Nephron progenitor cell (in vitro differentiated cells): ENCODE results near the gene GDI2.

Experiments
- DNase-seq: peaks from one replicate; pipeline ENCODE4 v3.0.0; 2021
- H3K27ac Mint-ChIP-seq: 2 replicates; pipeline ENCODE4 v1.8.0; 2021; ENCODE audit warnings: mild to moderate bottlenecking, moderate library complexity, mixed read lengths
- H3K27me3 Mint-ChIP-seq: 2 replicates; pipeline ENCODE4 v1.8.0; 2021; ENCODE audit warnings: mild to moderate bottlenecking, low read depth, mixed read lengths; ENCODE audit not compliant: poor library complexity
- H3K36me3 Mint-ChIP-seq: 2 replicates; pipeline ENCODE4 v1.8.0; 2021; ENCODE audit warnings: low read depth, mixed read lengths
- H3K4me1 Mint-ChIP-seq: 2 replicates; pipeline ENCODE4 v1.8.0; 2021; ENCODE audit warnings: mixed read lengths
- H3K4me3 Mint-ChIP-seq: 2 replicates; pipeline ENCODE4 v1.8.0; 2021; ENCODE audit warnings: mild to moderate bottlenecking, moderate library complexity, mixed read lengths
- H3K9me3 Mint-ChIP-seq: 2 replicates; pipeline ENCODE4 v1.8.0; 2021; ENCODE audit warnings: mild to moderate bottlenecking, moderate library complexity, mixed read lengths
- TF ChIP-seq, protein P1 (sequence below): fragments of 200-600 bp; sonication (generic); IDR thresholded peaks from 2 replicates; pipeline ENCODE4 v1.5.0; 2021; ENCODE audit warnings: antibody characterized with exemption

GDI2 gene

DNA sequence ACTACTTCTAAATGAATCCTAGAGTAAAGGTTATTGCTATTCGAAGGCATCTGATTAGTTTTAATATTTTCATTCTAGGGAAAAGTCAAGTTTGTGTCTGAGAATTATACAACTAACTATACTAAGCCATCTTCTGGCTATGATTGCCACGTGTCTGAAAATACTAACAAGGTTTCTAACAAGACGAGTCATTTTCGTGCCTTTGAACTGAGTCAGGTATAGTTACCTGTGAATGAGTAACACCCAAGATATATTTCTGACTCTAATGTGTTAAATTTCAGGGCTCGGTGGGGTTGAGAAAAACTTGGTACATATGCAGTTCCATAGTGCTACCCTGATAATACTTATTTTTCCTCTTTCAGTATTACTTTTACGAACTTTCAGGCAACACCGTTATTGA is 93.1 kb downstream of the GDI2 start:
- no peak for DNase-seq
- TF ChIP-seq, protein P1, sequence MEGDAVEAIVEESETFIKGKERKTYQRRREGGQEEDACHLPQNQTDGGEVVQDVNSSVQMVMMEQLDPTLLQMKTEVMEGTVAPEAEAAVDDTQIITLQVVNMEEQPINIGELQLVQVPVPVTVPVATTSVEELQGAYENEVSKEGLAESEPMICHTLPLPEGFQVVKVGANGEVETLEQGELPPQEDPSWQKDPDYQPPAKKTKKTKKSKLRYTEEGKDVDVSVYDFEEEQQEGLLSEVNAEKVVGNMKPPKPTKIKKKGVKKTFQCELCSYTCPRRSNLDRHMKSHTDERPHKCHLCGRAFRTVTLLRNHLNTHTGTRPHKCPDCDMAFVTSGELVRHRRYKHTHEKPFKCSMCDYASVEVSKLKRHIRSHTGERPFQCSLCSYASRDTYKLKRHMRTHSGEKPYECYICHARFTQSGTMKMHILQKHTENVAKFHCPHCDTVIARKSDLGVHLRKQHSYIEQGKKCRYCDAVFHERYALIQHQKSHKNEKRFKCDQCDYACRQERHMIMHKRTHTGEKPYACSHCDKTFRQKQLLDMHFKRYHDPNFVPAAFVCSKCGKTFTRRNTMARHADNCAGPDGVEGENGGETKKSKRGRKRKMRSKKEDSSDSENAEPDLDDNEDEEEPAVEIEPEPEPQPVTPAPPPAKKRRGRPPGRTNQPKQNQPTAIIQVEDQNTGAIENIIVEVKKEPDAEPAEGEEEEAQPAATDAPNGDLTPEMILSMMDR = no peak
- Mint-ChIP-seq H3K4me1 (peaks cover 5% of the 10 kb centered on the region), H3K27ac (no peak overlapping the region), H3K9me3 (no peaks in the 10 kb centered on the region), H3K36me3 (peaks cover 26% of the 10 kb centered on the region), H3K27me3 (no peaks in the 10 kb centered on the region), H3K4me3 (no peak overlapping the region)

DNA sequence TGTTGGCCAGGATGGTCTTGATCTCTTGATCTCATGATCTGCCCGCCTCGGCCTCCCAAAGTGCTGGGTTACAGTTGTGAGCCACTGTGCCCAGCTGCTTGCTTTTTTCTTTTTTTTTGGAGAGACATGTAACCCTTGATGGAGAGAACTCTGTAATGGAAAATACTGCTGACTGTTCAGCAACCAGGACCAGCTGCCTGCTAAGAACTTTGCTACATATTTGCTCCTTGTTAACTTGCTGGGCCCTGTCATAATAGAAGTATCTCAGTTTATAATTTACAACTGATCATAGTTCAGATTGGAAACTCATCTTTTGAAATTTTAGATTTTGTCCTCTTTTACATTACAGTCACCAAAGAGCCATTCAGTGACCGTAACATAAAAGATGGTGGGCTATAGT is 93.7 kb downstream of the GDI2 start:
- Mint-ChIP-seq H3K4me3 (no peak overlapping the region), H3K27ac (no peak overlapping the region), H3K4me1 (peaks cover 5% of the 10 kb centered on the region), H3K9me3 (no peaks in the 10 kb centered on the region), H3K36me3 (peaks cover 21% of the 10 kb centered on the region), H3K27me3 (no peaks in the 10 kb centered on the region)
- TF ChIP-seq, protein P1 = no peak
- no peak for DNase-seq
